ENCODE results near the gene KCNK4.

DNA sequence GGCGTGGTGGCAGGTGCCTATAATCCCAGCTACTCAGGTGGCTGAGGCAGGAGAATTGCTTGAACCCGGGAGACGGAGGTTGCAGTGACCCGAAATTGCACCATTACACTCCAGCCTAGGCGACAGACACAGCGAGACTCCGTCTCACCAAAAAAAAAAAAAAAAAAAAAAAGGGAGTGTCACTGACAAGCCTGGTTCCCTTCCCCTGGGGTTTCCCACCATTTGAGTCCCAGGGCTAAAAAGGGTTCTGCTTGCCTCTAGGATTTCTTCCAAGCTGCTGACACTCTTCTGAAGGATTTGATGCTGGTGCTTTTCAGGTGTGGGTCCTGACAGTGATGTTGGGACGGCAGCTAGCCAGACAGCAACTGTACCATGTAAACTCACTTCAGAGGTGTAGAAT is 47.6 kb downstream of the KCNK4 start:
- TF ChIP-seq, protein P1, sequence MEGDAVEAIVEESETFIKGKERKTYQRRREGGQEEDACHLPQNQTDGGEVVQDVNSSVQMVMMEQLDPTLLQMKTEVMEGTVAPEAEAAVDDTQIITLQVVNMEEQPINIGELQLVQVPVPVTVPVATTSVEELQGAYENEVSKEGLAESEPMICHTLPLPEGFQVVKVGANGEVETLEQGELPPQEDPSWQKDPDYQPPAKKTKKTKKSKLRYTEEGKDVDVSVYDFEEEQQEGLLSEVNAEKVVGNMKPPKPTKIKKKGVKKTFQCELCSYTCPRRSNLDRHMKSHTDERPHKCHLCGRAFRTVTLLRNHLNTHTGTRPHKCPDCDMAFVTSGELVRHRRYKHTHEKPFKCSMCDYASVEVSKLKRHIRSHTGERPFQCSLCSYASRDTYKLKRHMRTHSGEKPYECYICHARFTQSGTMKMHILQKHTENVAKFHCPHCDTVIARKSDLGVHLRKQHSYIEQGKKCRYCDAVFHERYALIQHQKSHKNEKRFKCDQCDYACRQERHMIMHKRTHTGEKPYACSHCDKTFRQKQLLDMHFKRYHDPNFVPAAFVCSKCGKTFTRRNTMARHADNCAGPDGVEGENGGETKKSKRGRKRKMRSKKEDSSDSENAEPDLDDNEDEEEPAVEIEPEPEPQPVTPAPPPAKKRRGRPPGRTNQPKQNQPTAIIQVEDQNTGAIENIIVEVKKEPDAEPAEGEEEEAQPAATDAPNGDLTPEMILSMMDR (IDR thresholded peaks at IDR 0.05): no peak
- no peak for TF ChIP-seq POLR2A (IDR thresholded peaks at IDR 0.05)

Measured in adrenal gland (tissue), 5 donors.